Bronchial epithelial cell (primary cell): ENCODE results near the gene ZNHIT6. TPM values are rescaled to one million over a fixed set of nuclear protein-coding genes. Genes with fewer than 3 reads are reported as not detected.

Experiments
- DNase-seq: peaks from one replicate; pipeline ENCODE4 v3.0.0-alpha.2; 2010; ENCODE audit warnings: low read depth
- FAIRE-seq: peaks from 2 replicates; lab custom pipeline; 2011; peaks lifted over from hg19 to GRCh38; lab: Jason Lieb, UNC
- H3K27me3 ChIP-seq: 2 replicates; pipeline ENCODE4 v1.5.1; 2011; ENCODE audit warnings: low read length; ENCODE audit not compliant: control insufficient read depth, insufficient read depth
- H3K36me3 ChIP-seq: 2 replicates; pipeline ENCODE4 v1.5.1; 2011; ENCODE audit warnings: low read length; ENCODE audit not compliant: control insufficient read depth, insufficient read depth
- H3K4me3 ChIP-seq: 2 replicates; pipeline ENCODE4 v1.5.1; 2011; ENCODE audit warnings: mild to moderate bottlenecking, low read depth, low read length, control low read depth
- CTCF ChIP-seq: IDR thresholded peaks from 2 replicates; pipeline ENCODE4 v1.5.1; 2011; ENCODE audit warnings: mild to moderate bottlenecking, moderate library complexity, low read length, control low read depth, inconsistent platforms; ENCODE audit not compliant: insufficient read depth, severe bottlenecking
- total RNA-seq: library from RNA; depleted of rRNA; stranded (reverse); fragments of >200 nt; gene quantifications from 2 replicates; pipeline ENCODE4 v1.2.1, GENCODE V29; 2014

The ZNHIT6 gene
- total RNA-seq, 1 donor from 2014 or later, result 6.1 TPM

GRCh38 chr1:85683292-85684025 is 24.8 kb downstream of the ZNHIT6 start:
- TF ChIP-seq CTCF, result no peak
- H3K27me3 ChIP-seq, result no peaks in the 10 kb centered on the region
- no peak for DNase-seq
- peaks cover 1% of the 10 kb centered on the region for H3K36me3 ChIP-seq
- no peak for FAIRE-seq
- no peak overlapping the region for H3K4me3 ChIP-seq

- no peak for DNase-seq
- H3K4me3 ChIP-seq, result no peak overlapping the region
- TF ChIP-seq CTCF, result no peak
- H3K36me3 ChIP-seq, result peaks cover 1% of the 10 kb centered on the region
- FAIRE-seq, result no peak
- H3K27me3 ChIP-seq, result no peaks in the 10 kb centered on the region
These were observed 27.1 kb downstream of the ZNHIT6 start for GRCh38 chr1:85681087-85681486.

GRCh38 chr1:85678193-85678592 is 30.0 kb downstream of the ZNHIT6 start:
- Histone ChIP-seq H3K27me3 (no peaks in the 10 kb centered on the region), H3K4me3 (no peak overlapping the region), H3K36me3 (peaks cover 1% of the 10 kb centered on the region)
- no peak for TF ChIP-seq CTCF
- DNase-seq (no peak), FAIRE-seq (no peak)

GRCh38 chr1:85677656-85678055 is 30.6 kb downstream of the ZNHIT6 start:
- H3K4me3 ChIP-seq, result no peak overlapping the region
- FAIRE-seq (no peak), DNase-seq (no peak)
- TF ChIP-seq CTCF, result no peak
- H3K36me3 ChIP-seq, result peaks cover 1% of the 10 kb centered on the region
- H3K27me3 ChIP-seq, result no peaks in the 10 kb centered on the region

GRCh38 chr1:85672031-85672660 is 36.1 kb downstream of the ZNHIT6 start:
- Histone ChIP-seq H3K27me3 (no peaks in the 10 kb centered on the region), H3K36me3 (peaks cover 2% of the 10 kb centered on the region), H3K4me3 (no peak overlapping the region)
- FAIRE-seq, result no peak
- DNase-seq, result no peak
- no peak for TF ChIP-seq CTCF
